H9 (cell line): ENCODE measurements around the gene TUBA4A. TPM values are rescaled to one million over a fixed set of nuclear protein-coding genes. Genes with fewer than 3 reads are reported as not detected.

Source experiments
- DNase-seq: peaks from one replicate; pipeline ENCODE4 v3.0.0-alpha.2; 2017
- H2AFZ ChIP-seq: one replicate; pipeline ENCODE4 v1.6.1; 2013; ENCODE audit warnings: mild to moderate bottlenecking, low read length, control low read depth, moderate library complexity
- H2AK5ac ChIP-seq: 2 replicates; pipeline ENCODE4 v1.6.1; 2013; ENCODE audit warnings: low read length, control low read depth, mixed read lengths; ENCODE audit not compliant: insufficient read length
- H2BK120ac ChIP-seq: one replicate; pipeline ENCODE4 v1.6.1; 2013; ENCODE audit warnings: low read depth, mild to moderate bottlenecking, low read length, control low read depth, inconsistent platforms; ENCODE audit not compliant: poor library complexity, severe bottlenecking
- H2BK12ac ChIP-seq: 2 replicates; pipeline ENCODE4 v1.6.1; 2013; ENCODE audit warnings: low read length, control low read depth, mixed read lengths, low read depth; ENCODE audit not compliant: insufficient read length
- H2BK15ac ChIP-seq: 2 replicates; pipeline ENCODE4 v1.6.1; 2013; ENCODE audit warnings: low read depth, low read length, control low read depth
- H2BK20ac ChIP-seq: one replicate; pipeline ENCODE4 v1.6.1; 2013; ENCODE audit warnings: low read depth, mild to moderate bottlenecking, low read length, control low read depth, inconsistent platforms; ENCODE audit not compliant: poor library complexity, severe bottlenecking
- H2BK5ac ChIP-seq: 2 replicates; pipeline ENCODE4 v1.6.1; 2013; ENCODE audit warnings: low read length, control low read depth, mixed read lengths; ENCODE audit not compliant: insufficient read length
- H3K14ac ChIP-seq: 2 replicates; pipeline ENCODE4 v1.6.1; 2013; ENCODE audit warnings: low read length, control low read depth; ENCODE audit not compliant: insufficient read depth
- H3K18ac ChIP-seq: 2 replicates; pipeline ENCODE4 v1.6.1; 2013; ENCODE audit warnings: low read depth, mild to moderate bottlenecking, mixed read lengths, low read length, control low read depth; ENCODE audit not compliant: insufficient read length
- H3K23ac ChIP-seq: 2 replicates; pipeline ENCODE4 v1.6.1; 2013; ENCODE audit warnings: low read length, control low read depth, mixed read lengths, low read depth; ENCODE audit not compliant: insufficient read length
- H3K23me2 ChIP-seq: 2 replicates; pipeline ENCODE4 v1.6.1; 2013; ENCODE audit warnings: low read depth, mild to moderate bottlenecking, mixed read lengths, low read length, control low read depth; ENCODE audit not compliant: insufficient read length, poor library complexity, severe bottlenecking
- H3K27ac ChIP-seq: 2 replicates; pipeline ENCODE4 v1.5.1; 2013; ENCODE audit warnings: low read length, control low read depth, mixed read lengths, low read depth; ENCODE audit not compliant: insufficient read length
- H3K27me3 ChIP-seq: 2 replicates; pipeline ENCODE4 v1.6.1; 2013; ENCODE audit warnings: low read length, control low read depth, inconsistent platforms; ENCODE audit not compliant: insufficient read depth
- H3K4ac ChIP-seq: 2 replicates; pipeline ENCODE4 v1.6.1; 2013; ENCODE audit warnings: low read depth, mild to moderate bottlenecking, control low read depth, inconsistent platforms, low read length, moderate library complexity
- H3K4me1 ChIP-seq: 2 replicates; pipeline ENCODE4 v1.6.1; 2013; ENCODE audit warnings: low read length, control low read depth, inconsistent platforms; ENCODE audit not compliant: insufficient read depth
- H3K4me2 ChIP-seq: 2 replicates; pipeline ENCODE4 v1.6.1; 2013; ENCODE audit warnings: low read length, control low read depth, mixed read lengths; ENCODE audit not compliant: insufficient read length, insufficient read depth
- H3K56ac ChIP-seq: 2 replicates; pipeline ENCODE4 v1.6.1; 2013; ENCODE audit warnings: low read depth, mild to moderate bottlenecking, mixed read lengths, low read length, control low read depth; ENCODE audit not compliant: insufficient read length
- H3K79me1 ChIP-seq: 2 replicates; pipeline ENCODE4 v1.6.1; 2013; ENCODE audit warnings: low read depth, mild to moderate bottlenecking, moderate library complexity, low read length, control low read depth, inconsistent platforms; ENCODE audit not compliant: insufficient read depth, poor library complexity, severe bottlenecking
- H3K79me2 ChIP-seq: 2 replicates; pipeline ENCODE4 v1.6.1; 2013; ENCODE audit warnings: low read length, control low read depth, inconsistent platforms; ENCODE audit not compliant: insufficient read depth
- H3K9ac ChIP-seq: 2 replicates; pipeline ENCODE4 v1.6.1; 2013; ENCODE audit warnings: low read length, control low read depth, mixed read lengths; ENCODE audit not compliant: insufficient read length; ENCODE audit errors: extremely low read depth
- H3K9me3 ChIP-seq: one replicate; pipeline ENCODE4 v1.6.1; 2013; ENCODE audit warnings: low read depth, low read length, inconsistent platforms; ENCODE audit not compliant: control insufficient read depth
- H3T11ph ChIP-seq: one replicate; pipeline ENCODE4 v1.6.1; 2013; ENCODE audit warnings: mild to moderate bottlenecking, low read length, control low read depth, inconsistent platforms
- H4K20me1 ChIP-seq: one replicate; pipeline ENCODE4 v1.6.1; 2013; ENCODE audit not compliant: control insufficient read depth, insufficient read length, insufficient read depth
- H4K5ac ChIP-seq: 2 replicates; pipeline ENCODE4 v1.6.1; 2013; ENCODE audit warnings: low read depth, mild to moderate bottlenecking, mixed read lengths, low read length, control low read depth; ENCODE audit not compliant: insufficient read length
- H4K8ac ChIP-seq: replicated peaks from 2 replicates; pipeline ENCODE4 v1.6.1; 2013; ENCODE audit warnings: low read length, control low read depth, mixed read lengths, low read depth; ENCODE audit not compliant: insufficient read length
- H4K91ac ChIP-seq: 2 replicates; pipeline ENCODE4 v1.6.1; 2013; ENCODE audit warnings: low read depth, mild to moderate bottlenecking, moderate library complexity, mixed read lengths, low read length, control low read depth; ENCODE audit not compliant: insufficient read length
- H3K27ac Mint-ChIP-seq, 3 experiments: 2 replicates in 2 of 3; 3 replicates in 1 of 3; pipeline ENCODE4 v1.8.0; 2020 to 2021; ENCODE audit warnings: mixed read lengths in 3 of 3, mild to moderate bottlenecking in 1 of 3, moderate library complexity in 1 of 3
- H3K27me3 Mint-ChIP-seq: 2 replicates; pipeline ENCODE4 v1.8.0; 2021; ENCODE audit warnings: low read depth, mild to moderate bottlenecking, moderate library complexity, mixed read lengths
- H3K36me3 Mint-ChIP-seq, 3 experiments: 2 replicates in 2 of 3; 3 replicates in 1 of 3; pipeline ENCODE4 v1.8.0; 2020 to 2021; ENCODE audit warnings: low read depth in 3 of 3, mixed read lengths in 3 of 3; ENCODE audit not compliant: insufficient read depth in 1 of 3
- H3K4me1 Mint-ChIP-seq, 2 experiments: 2 replicates each; pipeline ENCODE4 v1.8.0; 2020; ENCODE audit warnings: mixed read lengths in 2 of 2
- H3K4me3 Mint-ChIP-seq, 2 experiments: 2 replicates in 1 of 2; 3 replicates in 1 of 2; pipeline ENCODE4 v1.8.0; 2020 to 2021; ENCODE audit warnings: mild to moderate bottlenecking in 2 of 2, mixed read lengths in 2 of 2, moderate library complexity in 1 of 2
- H3K9me3 Mint-ChIP-seq, 2 experiments: 2 replicates in 1 of 2; 3 replicates in 1 of 2; pipeline ENCODE4 v1.8.0; 2020; ENCODE audit warnings: mild to moderate bottlenecking in 2 of 2, mixed read lengths in 2 of 2, moderate library complexity in 1 of 2
- CTCF ChIP-seq: fragments of 200-600 bp; sonication (generic); conservative IDR thresholded peaks from 3 replicates; pipeline ENCODE4 v1.8.0; 2021; ENCODE audit warnings: antibody characterized with exemption, mild to moderate bottlenecking
- WGBS: extraction: QIAGEN DNeasy Blood & Tissue Kit; methylation state at CpG from one replicate; pipeline ENCODE4 v1.1.7; 2013; ENCODE audit warnings: missing lambda C conversion rate, low lambda C conversion rate, mixed read lengths; ENCODE audit not compliant: insufficient read length; ENCODE audit errors: extremely low coverage; 5-methylcytosine and 5-hydroxymethylcytosine counted together
- total RNA-seq: library from RNA; stranded (reverse); gene quantifications from 2 replicates; pipeline ENCODE4 v1.2.1, GENCODE V29; 2021

The TUBA4A gene
- total RNA-seq, 1 experiment from 2014 or later: 25.5 TPM

GRCh38 chr2:219286436-219287115 is 32.9 kb upstream of the TUBA4A start:
- Histone ChIP-seq H3K18ac (no peak overlapping the region), H3K14ac (no peak overlapping the region), H3K9ac (no peak overlapping the region), H3K56ac (no peak overlapping the region), H2BK12ac (no peak overlapping the region), H3K79me2 (no peaks in the 10 kb centered on the region), H2AK5ac (no peak overlapping the region), H3K4me2 (no peak overlapping the region), H2BK5ac (no peak overlapping the region), H3K27me3 (no peaks in the 10 kb centered on the region), H3K23ac (no peak overlapping the region), H2BK120ac (no peak overlapping the region), H4K91ac (no peak overlapping the region), H3T11ph (no peak overlapping the region), H3K4ac (no peak overlapping the region), H4K8ac (no peak overlapping the region), H2BK15ac (no peak overlapping the region), H3K9me3 (no peaks in the 10 kb centered on the region), H3K23me2 (no peaks in the 10 kb centered on the region), H2BK20ac (no peak overlapping the region), H3K27ac (no peak overlapping the region), H2AFZ (no peak overlapping the region), H4K20me1 (no peaks in the 10 kb centered on the region), H3K79me1 (no peaks in the 10 kb centered on the region), H3K4me1 (no peaks in the 10 kb centered on the region; the same call in 1 of the 2 replicates), H4K5ac (no peak overlapping the region)
- Mint-ChIP-seq H3K4me1 (peaks cover 7 to 12% of the 10 kb centered on the region in 2 experiments), H3K9me3 (no peaks in the 10 kb centered on the region), H3K27ac (peak overlapping the region; percentile 14 to 89 (median 46); a peak in 3 of 7 replicates), H3K36me3 (peaks cover 0 to 19% (median 12%) of the 10 kb centered on the region in 3 experiments; a peak in 6 of 7 replicates), H3K27me3 (peaks cover 4% of the 10 kb centered on the region), H3K4me3 (peak overlapping the region in 1 of 2 experiments; percentile 4; a peak in 1 of 5 replicates)
- TF ChIP-seq CTCF: no peak
- DNase-seq: no peak
- no CpG with 5 or more reads among the region's 12 CpGs for WGBS
